Trophoblast cell (in vitro differentiated cells and primary cell): ENCODE measurements around the gene CEP89.
"Not testable (repeated sequence)": the region's sequence is repeated elsewhere in the genome, so short reads cannot be mapped to it uniquely, and the experiment has no call there.

Experiments used
- DNase-seq, 2 donors: peaks; one replicate each; pipeline ENCODE4 v3.0.0-alpha.2; 2016
- H2AFZ ChIP-seq: 2 replicates; pipeline ENCODE4 v1.6.1; 2013; ENCODE audit warnings: low read length, moderate library complexity, mild to moderate bottlenecking; ENCODE audit not compliant: insufficient read depth, poor library complexity
- H2AK5ac ChIP-seq: 2 replicates; pipeline ENCODE4 v1.6.1; 2013; ENCODE audit warnings: mild to moderate bottlenecking, low read length
- H2BK120ac ChIP-seq: 2 replicates; pipeline ENCODE4 v1.6.1; 2013; ENCODE audit warnings: low read length, mild to moderate bottlenecking, moderate library complexity; ENCODE audit not compliant: insufficient read depth, poor library complexity
- H2BK12ac ChIP-seq: 2 replicates; pipeline ENCODE4 v1.6.1; 2013; ENCODE audit warnings: mild to moderate bottlenecking, low read length, moderate library complexity
- H2BK5ac ChIP-seq: 2 replicates; pipeline ENCODE4 v1.6.1; 2013; ENCODE audit warnings: low read length, low read depth, moderate library complexity, mild to moderate bottlenecking; ENCODE audit not compliant: poor library complexity
- H3K14ac ChIP-seq: 2 replicates; pipeline ENCODE4 v1.6.1; 2013; ENCODE audit warnings: mild to moderate bottlenecking, low read length
- H3K18ac ChIP-seq: 2 replicates; pipeline ENCODE4 v1.6.1; 2013; ENCODE audit warnings: mild to moderate bottlenecking, low read length
- H3K23ac ChIP-seq: 2 replicates; pipeline ENCODE4 v1.6.1; 2013; ENCODE audit warnings: low read length
- H3K27ac ChIP-seq: 2 replicates; pipeline ENCODE4 v1.5.1; 2013; ENCODE audit warnings: low read depth, mild to moderate bottlenecking, inconsistent platforms, low read length, moderate library complexity
- H3K27me3 ChIP-seq: 2 replicates; pipeline ENCODE4 v1.6.1; 2013; ENCODE audit warnings: inconsistent platforms, mild to moderate bottlenecking, low read length, moderate library complexity; ENCODE audit not compliant: insufficient read depth
- H3K36me3 ChIP-seq, 2 experiments: 1 replicate in 1 of 2; 2 replicates in 1 of 2; pipeline ENCODE4 v1.6.1; 2013; ENCODE audit warnings: low read length in 2 of 2, mild to moderate bottlenecking in 2 of 2, moderate library complexity in 1 of 2; ENCODE audit not compliant: insufficient read depth in 2 of 2, control insufficient read depth in 1 of 2
- H3K4ac ChIP-seq: 2 replicates; pipeline ENCODE4 v1.6.1; 2013; ENCODE audit warnings: low read depth, mild to moderate bottlenecking, low read length, moderate library complexity
- H3K4me1 ChIP-seq, 2 experiments: 1 replicate in 1 of 2; 2 replicates in 1 of 2; pipeline ENCODE4 v1.6.1; 2013; ENCODE audit warnings: low read length in 2 of 2, mild to moderate bottlenecking in 2 of 2, moderate library complexity in 1 of 2; ENCODE audit not compliant: insufficient read depth in 2 of 2, control insufficient read depth in 1 of 2
- H3K4me2 ChIP-seq: 2 replicates; pipeline ENCODE4 v1.6.1; 2013; ENCODE audit warnings: inconsistent platforms, mild to moderate bottlenecking, low read length, moderate library complexity
- H3K4me3 ChIP-seq: 2 replicates; pipeline ENCODE4 v1.5.1; 2013; ENCODE audit warnings: mild to moderate bottlenecking, low read depth, low read length, inconsistent platforms
- H3K79me1 ChIP-seq: one replicate; pipeline ENCODE4 v1.6.1; 2013; ENCODE audit warnings: low read length
- H3K79me2 ChIP-seq: 2 replicates; pipeline ENCODE4 v1.6.1; 2013; ENCODE audit warnings: low read length, mild to moderate bottlenecking; ENCODE audit not compliant: control insufficient read depth, insufficient read depth, poor library complexity
- H3K9ac ChIP-seq: 2 replicates; pipeline ENCODE4 v1.6.1; 2013; ENCODE audit warnings: mild to moderate bottlenecking, low read length
- H3K9me3 ChIP-seq: 2 replicates; pipeline ENCODE4 v1.6.1; 2013; ENCODE audit warnings: low read depth, mild to moderate bottlenecking, control low read depth, inconsistent platforms, low read length; ENCODE audit not compliant: insufficient read depth
- H4K12ac ChIP-seq: 2 replicates; pipeline ENCODE4 v1.6.1; 2013; ENCODE audit warnings: low read depth, mild to moderate bottlenecking, low read length, moderate library complexity
- H4K8ac ChIP-seq: 2 replicates; pipeline ENCODE4 v1.6.1; 2013; ENCODE audit warnings: low read depth, mild to moderate bottlenecking, low read length, moderate library complexity
- H4K91ac ChIP-seq: one replicate; pipeline ENCODE4 v1.6.1; 2013; ENCODE audit warnings: low read depth, mild to moderate bottlenecking, low read length, moderate library complexity
- WGBS: extraction: QIAGEN DNeasy Blood & Tissue Kit; methylation state at CpG from one replicate; pipeline ENCODE4 v1.1.7; 2013; ENCODE audit warnings: missing lambda C conversion rate; ENCODE audit not compliant: insufficient read length, insufficient coverage; ENCODE audit errors: extremely low coverage; 5-methylcytosine and 5-hydroxymethylcytosine counted together

The CEP89 gene

DNA sequence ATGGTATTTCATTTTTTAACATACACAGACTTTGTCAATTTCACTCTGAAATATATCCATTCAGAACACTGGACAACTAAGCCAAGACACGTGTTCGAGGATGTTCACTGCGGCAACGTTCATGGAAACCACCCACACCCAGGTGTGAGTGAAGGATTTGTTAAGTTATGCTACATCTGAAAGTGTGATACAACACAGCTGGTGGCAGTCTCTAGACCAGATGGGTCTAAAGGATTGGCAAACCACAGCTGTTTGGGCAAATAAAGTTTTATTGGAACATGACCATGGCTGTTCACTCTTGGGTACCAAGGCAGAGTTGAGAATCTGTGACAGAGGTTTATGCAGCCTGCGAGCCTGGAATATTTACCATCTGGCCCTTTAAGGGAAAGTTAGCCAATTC, 114.2 kb downstream of the CEP89 start:
- no peak overlapping the region for H3K4me3 ChIP-seq
- H2BK12ac ChIP-seq = no peak overlapping the region
- H2AFZ ChIP-seq = no peak overlapping the region
- H3K4me2 ChIP-seq = no peak overlapping the region
- no peaks in the 10 kb centered on the region for H3K36me3 ChIP-seq
- H2BK120ac ChIP-seq = no peak overlapping the region
- H3K79me2 ChIP-seq = no peaks in the 10 kb centered on the region
- no peak overlapping the region for H3K14ac ChIP-seq
- no peak overlapping the region for H3K18ac ChIP-seq
- H3K27me3 ChIP-seq = no peaks in the 10 kb centered on the region
- H2AK5ac ChIP-seq = no peak overlapping the region
- peaks cover 2% of the 10 kb centered on the region for H3K9me3 ChIP-seq
- WGBS = no CpG with 5 or more reads among the region's 5 CpGs
- H3K79me1 ChIP-seq = no peaks in the 10 kb centered on the region
- H4K8ac ChIP-seq = no peak overlapping the region
- H3K23ac ChIP-seq = no peak overlapping the region
- H3K9ac ChIP-seq = no peak overlapping the region
- DNase-seq = no peak
- H3K4me1 ChIP-seq = no peaks in the 10 kb centered on the region
- H4K91ac ChIP-seq = no peak overlapping the region
- no peak overlapping the region for H3K4ac ChIP-seq
- no peak overlapping the region for H3K27ac ChIP-seq
- H2BK5ac ChIP-seq = no peak overlapping the region
- H4K12ac ChIP-seq = no peak overlapping the region

DNA sequence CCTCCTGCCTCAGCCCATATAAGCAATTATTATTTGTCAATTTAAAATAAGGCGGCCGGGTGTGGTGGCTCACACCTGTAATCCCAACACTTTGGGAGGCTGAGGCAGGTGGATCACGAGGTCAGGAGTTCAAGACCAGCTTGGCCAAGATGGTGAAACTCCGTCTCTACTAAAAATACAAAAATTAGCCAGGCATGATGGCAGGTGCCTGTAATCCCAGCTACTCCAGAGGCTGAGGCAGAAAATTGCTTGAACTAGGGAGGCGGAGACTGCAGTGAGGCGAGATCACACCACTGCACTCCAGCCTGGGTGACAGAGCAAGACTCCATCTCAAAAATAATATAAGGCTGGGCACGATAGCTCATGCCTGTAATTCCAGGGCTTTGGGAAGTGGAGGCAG, 114.9 kb downstream of the CEP89 start:
- H3K9me3 ChIP-seq, H3K14ac ChIP-seq, H3K4me2 ChIP-seq, H3K27me3 ChIP-seq, H3K4ac ChIP-seq, H2BK5ac ChIP-seq, DNase-seq, H4K8ac ChIP-seq, H3K79me1 ChIP-seq, H3K9ac ChIP-seq, H3K23ac ChIP-seq, H4K12ac ChIP-seq, H3K18ac ChIP-seq, H3K27ac ChIP-seq, H4K91ac ChIP-seq, H3K4me3 ChIP-seq, H2AK5ac ChIP-seq, H2BK12ac ChIP-seq, H3K4me1 ChIP-seq, H2AFZ ChIP-seq, H2BK120ac ChIP-seq, H3K79me2 ChIP-seq, H3K36me3 ChIP-seq: not testable (repeated sequence)
- no CpG with 5 or more reads among the region's 7 CpGs for WGBS

DNA sequence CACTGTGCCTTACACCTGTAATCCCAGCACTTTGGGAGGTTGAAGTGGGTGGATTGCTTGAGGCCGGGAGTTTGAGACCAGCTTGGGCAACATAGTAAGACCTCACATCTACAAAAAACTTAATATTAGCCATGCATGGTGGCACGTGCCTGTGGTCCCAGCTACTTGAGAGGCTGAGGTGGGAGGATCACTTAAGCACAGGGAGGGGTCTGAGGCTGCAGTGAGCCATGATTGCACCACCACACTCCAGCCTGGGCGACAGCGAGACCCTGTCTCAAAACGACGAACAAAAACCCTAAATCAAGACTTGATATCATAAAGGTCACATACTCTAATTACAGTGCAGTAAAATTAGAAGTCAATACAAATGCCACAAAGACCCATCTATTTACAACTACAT, 119.5 kb downstream of the CEP89 start:
- Histone ChIP-seq H2BK12ac (no peak overlapping the region), H3K9ac (no peak overlapping the region), H3K4me2 (no peak overlapping the region), H3K79me2 (no peaks in the 10 kb centered on the region), H3K14ac (no peak overlapping the region), H3K4ac (no peak overlapping the region), H3K4me3 (no peak overlapping the region), H3K18ac (no peak overlapping the region), H4K8ac (no peak overlapping the region), H3K4me1 (no peaks in the 10 kb centered on the region), H2AFZ (no peak overlapping the region), H4K91ac (no peak overlapping the region), H2BK5ac (no peak overlapping the region), H3K27me3 (no peaks in the 10 kb centered on the region), H2AK5ac (no peak overlapping the region), H3K27ac (no peak overlapping the region), H3K36me3 (no peaks in the 10 kb centered on the region), H3K79me1 (no peaks in the 10 kb centered on the region), H3K9me3 (no peaks in the 10 kb centered on the region), H2BK120ac (no peak overlapping the region), H3K23ac (no peak overlapping the region), H4K12ac (no peak overlapping the region)
- no CpG with 5 or more reads among the region's 6 CpGs for WGBS
- DNase-seq = no peak

DNA sequence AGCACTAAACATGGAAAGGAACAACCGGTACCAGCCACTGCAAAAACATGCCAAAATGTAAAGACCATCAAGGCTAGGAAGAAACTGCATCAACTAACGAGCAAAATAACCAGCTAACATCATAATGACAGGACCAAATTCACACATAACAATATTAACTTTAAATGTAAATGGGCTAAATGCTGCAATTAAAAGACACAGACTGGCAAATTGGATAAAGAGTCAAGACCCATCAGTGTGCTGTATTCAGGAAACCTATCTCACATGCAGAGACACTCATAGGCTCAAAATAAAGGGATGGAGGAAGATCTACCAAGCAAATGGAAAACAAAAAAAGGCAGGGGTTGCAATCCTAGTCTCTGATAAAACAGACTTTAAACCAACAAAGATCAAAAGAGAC, 123.7 kb downstream of the CEP89 start:
- H3K23ac ChIP-seq, H3K4ac ChIP-seq, H4K8ac ChIP-seq, H3K4me3 ChIP-seq, H3K4me1 ChIP-seq, H3K36me3 ChIP-seq, H2BK120ac ChIP-seq, H3K79me1 ChIP-seq, H4K91ac ChIP-seq, H2AK5ac ChIP-seq, H3K14ac ChIP-seq, H3K9me3 ChIP-seq, H3K9ac ChIP-seq, H2BK12ac ChIP-seq, H2AFZ ChIP-seq, DNase-seq, H3K18ac ChIP-seq, H3K4me2 ChIP-seq, H4K12ac ChIP-seq, H3K27ac ChIP-seq, H3K27me3 ChIP-seq, H3K79me2 ChIP-seq, H2BK5ac ChIP-seq: not testable (repeated sequence)
- no CpG with 5 or more reads among the region's 2 CpGs for WGBS
